Pulmonary artery endothelial cell (primary cell): ENCODE measurements around the gene RASA3. TPM values are rescaled to one million over a fixed set of nuclear protein-coding genes. Genes with fewer than 3 reads are reported as not detected.
A peak's percentile ranks its signal among the peaks of the same experiment; 100 is the strongest.

Experiments
- DNase-seq: peaks from one replicate; pipeline ENCODE4 v3.0.0-alpha.2; 2011; ENCODE audit warnings: low read depth, low spot score
- total RNA-seq: library from RNA; depleted of rRNA; stranded (reverse); fragments of >200 nt; gene quantifications from 2 replicates; pipeline ENCODE4 v1.2.3, GENCODE V29; 2014

RASA3 gene
- total RNA-seq, 1 donor from 2014 or later = 41.5 TPM

DNA sequence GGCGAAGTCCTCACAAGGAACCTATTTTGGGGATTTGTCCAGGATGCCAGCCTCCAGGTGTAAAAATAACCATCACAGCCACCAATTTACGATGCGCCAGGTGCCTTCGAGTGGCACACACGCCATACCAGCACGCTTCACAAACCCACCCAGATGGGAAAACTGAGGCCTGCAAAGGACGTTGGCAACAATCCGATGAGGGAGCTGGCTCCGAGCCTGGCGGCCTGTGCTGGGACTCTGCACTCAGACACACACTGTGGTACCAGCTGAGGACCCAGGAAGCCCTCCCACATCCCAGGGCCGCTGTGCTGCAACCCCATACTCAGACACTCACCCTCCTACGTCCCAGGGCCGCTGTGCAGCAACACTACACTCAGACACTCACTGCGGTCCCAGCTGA lies 93.5 kb downstream of the RASA3 start:
- no peak for DNase-seq

GRCh38 chr13:114038211-114038613 lies 94.2 kb downstream of the RASA3 start:
- DNase-seq = no peak

- no peak for DNase-seq
Observed at GRCh38 chr13:114037674-114038073, 94.7 kb downstream of the RASA3 start.

DNA sequence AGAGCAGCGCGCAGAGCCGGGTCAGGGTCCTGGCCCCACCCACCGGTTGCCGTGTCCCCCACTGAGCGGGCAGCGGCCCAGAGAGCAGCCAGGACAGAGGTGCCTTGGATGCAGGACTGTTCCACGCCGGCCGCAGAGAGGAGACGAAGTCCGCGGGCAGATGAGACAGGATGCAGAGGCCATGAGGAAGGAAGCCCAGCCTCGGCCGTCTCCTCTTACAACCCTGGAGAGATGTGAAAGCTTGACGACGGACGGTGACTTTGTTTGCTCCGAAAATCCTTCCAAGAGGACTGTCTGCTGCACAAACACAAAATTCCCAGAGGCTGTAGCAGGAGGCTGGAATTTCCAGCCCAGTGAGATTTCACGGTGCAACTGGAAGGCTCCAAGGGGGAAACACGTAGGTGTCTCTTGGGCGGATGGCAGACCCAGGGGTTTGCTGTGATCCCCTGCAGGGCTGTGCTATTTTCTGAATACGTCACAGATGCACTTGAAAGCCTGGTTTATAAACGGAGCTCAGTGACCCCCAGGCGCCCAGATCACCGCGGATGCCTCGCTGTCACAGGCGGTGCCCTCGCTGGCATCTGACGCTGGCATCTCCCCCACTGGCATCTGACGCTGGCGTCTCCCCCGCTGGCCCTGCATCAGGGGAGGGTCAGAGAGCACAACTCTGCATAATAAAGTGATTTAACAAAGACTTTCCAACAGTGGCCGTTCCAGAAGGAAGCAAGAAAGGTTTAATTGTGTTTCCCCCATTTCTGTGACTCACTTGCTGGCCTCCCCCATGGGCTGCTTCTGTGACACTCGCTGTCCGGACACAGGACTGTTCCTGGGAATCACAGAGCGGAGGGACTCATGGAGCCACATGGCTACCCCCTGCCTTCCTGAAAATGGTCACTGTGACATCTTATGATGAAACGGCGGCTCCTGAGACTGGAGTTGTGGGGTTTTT lies 96.6 kb downstream of the RASA3 start:
- DNase-seq = no peak

DNA sequence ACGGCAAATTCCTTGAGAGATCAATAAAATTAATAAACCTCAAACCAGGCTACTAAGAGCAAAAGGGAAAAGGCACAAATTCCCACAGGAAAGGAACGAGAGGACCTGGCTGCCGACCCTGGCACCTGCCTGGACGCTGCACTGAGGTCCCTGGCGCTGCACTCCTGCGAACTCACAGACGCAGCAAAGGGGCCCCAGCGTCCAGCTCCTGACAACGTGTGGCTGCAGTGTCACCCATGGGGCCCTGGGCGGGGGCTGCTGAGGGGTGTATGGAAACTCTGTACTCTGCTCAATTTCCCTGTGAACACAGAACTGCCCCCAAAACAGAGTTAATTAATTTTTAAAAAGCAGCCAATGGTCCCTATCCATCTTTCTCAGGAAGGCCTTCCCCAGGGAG lies 97.2 kb downstream of the RASA3 start:
- no peak for DNase-seq

GRCh38 chr13:114034481-114034891 lies 97.9 kb downstream of the RASA3 start:
- DNase-seq = no peak

DNA sequence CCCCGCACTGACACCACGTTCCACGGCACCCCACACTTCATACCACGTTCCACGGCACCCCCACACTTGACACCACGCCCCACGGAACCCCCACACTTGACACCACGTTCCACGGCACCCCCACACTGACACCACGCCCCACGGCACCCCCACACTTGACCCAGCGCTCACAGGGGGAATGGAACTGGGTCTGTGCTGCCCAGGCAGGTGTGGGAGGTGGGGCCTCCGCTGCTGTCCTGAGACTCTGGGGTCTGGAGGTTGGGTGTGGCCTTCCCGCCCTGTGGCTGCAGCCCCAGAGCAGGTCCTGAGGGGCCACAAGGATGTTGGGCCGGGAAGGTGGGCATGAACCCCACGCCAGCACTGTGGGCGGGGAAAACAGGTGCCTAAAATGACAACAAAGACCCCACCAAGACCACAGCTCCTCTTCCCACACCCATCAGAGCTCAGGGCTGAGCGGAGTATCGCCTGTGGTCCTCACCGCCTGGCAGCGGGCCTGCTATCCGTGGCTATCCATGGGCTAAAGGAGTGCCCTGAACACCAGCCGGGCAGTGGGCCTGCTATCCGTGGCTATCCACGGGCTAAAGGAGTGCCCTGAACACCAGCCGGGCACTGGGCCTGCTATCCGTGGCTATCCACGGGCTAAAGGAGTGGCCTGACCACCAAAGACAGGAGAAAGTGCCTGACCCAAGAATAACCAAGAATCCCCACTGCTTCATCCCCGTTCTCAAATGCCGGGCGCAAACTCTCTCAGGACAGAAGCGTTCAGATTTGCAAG lies 98.7 kb downstream of the RASA3 start:
- no peak for DNase-seq

GRCh38 chr13:114032126-114032799 lies 100.2 kb downstream of the RASA3 start:
- peak; percentile 60 for DNase-seq

GRCh38 chr13:114031631-114032030 lies 100.8 kb downstream of the RASA3 start:
- no peak for DNase-seq

DNA sequence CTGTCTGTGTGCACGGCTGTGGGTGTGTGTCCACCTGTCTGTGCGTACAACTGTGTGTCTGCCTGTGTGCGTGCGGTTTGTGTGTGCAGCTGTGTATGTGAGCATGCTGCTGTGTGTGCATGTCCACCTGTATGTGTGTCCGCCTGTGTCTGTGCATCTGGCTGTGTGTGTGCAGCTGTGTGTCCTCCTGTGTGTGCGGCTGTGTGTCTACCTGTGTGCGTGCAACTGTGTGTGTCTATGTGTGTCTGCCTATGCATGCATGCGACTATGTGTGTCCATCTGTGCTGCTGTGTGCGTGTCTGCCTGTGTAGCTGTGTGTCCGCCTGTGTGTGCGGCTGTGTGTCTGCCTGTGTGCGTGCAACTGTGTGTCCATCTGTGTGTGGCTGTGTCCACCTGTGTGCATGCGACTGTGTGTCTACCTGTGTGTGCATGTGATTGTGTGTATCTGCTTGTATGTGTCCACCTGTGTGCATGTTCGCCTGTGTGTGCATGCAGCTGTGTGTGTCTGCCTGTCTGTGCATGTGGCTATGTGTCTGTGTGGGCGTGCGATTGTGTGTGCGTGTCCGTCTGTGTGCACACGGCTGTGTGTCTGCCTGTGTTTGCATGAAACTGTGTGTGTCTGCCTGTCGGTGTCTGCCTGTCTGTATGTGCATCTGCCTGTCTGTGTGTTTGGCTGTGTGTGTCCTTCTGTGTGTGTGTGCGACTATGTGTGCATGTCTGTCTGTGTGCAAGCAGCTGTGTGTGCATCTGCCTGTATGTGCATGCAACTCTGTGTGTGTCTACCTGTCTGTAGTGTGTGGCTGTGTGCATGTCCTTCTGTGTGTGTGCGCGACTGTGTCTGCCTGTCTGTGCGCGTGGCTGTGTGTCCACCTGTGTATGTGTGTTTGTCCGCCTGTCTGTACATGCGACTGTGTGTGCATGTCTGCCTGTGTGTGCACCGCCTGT lies 101.5 kb downstream of the RASA3 start:
- no peak for DNase-seq

- no peak for DNase-seq
Observed at GRCh38 chr13:114029866-114030625, 102.4 kb downstream of the RASA3 start.

GRCh38 chr13:114027826-114028225 lies 104.6 kb downstream of the RASA3 start:
- DNase-seq = no peak

DNA sequence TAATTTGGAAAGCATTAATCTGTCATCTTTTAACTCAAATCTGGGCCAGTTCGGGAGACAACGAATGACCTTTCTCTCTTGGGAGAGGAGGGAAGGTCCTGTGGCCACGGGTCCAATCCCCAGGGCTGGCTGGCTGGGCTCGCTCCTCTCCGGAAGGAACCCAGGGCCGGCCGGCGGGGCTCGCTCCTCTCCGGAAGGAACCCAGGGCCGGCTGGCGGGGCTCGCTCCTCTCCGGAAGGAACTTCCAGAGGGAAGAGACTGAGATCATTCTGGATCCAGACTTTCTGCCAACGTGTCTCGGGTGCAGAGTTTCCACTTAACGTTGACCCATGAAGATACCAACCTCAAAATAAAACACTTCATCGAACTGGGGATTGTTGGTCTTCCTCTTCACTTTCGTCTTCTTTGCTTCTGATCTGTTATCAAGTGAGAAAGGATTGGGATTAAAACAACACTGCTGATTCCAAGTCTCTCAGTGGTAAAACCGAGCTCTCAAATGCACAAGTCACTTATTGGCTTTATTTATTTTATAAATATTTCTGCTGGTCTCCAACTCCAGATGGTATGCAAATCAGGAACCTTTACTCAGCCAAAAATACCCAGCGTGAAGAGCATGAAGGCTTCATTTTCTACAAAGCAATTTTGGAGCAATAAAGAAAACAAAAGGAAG lies 105.2 kb downstream of the RASA3 start:
- peak; percentile 10 for DNase-seq

DNA sequence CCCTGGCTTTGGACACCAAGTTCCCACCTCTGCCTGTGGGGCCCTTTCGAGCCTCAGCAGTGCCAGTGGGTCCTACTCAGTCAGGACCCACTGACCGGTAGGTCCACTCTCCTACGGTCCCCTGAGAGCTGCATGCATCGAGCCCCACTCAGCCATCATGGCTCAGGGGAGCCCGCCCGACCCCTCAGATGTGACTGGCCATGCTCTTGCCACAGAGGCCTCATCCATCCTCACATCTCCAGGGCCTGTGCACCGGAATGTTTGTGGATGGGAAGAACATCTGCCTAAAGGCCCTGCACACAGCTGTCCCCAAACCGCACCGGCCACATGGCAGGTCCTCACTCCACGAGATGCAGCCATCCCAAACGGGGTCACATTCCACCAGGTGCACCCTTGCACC lies 105.9 kb downstream of the RASA3 start:
- no peak for DNase-seq

- DNase-seq = no peak
Observed at GRCh38 chr13:114025714-114026431, 106.5 kb downstream of the RASA3 start.

DNA sequence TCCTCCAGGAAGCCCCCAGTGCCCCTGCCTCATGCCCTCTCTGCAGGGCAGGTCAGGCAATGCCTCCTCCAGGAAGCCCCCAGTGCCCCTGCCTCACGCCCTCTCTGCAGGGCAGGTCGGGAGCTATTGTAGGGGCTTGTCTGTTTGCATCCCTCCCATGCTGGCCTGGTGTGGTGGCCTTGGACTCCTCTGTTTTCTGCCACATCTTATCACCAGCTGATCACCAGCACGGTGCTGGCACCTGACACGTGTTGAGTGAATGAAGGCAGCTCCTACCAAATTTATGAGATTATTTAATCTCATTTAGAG lies 107.1 kb downstream of the RASA3 start:
- no peak for DNase-seq

GRCh38 chr13:114024603-114025404 lies 107.6 kb downstream of the RASA3 start:
- no peak for DNase-seq
